OCI-M2 (cell line): ENCODE results near the gene PYGB.

ENCODE experiments used
- DNase-seq: peaks from one replicate; lab custom pipeline; 2025; ENCODE audit not compliant: unreplicated experiment; lab: John Stamatoyannopoulos, UW

The PYGB gene

DNA sequence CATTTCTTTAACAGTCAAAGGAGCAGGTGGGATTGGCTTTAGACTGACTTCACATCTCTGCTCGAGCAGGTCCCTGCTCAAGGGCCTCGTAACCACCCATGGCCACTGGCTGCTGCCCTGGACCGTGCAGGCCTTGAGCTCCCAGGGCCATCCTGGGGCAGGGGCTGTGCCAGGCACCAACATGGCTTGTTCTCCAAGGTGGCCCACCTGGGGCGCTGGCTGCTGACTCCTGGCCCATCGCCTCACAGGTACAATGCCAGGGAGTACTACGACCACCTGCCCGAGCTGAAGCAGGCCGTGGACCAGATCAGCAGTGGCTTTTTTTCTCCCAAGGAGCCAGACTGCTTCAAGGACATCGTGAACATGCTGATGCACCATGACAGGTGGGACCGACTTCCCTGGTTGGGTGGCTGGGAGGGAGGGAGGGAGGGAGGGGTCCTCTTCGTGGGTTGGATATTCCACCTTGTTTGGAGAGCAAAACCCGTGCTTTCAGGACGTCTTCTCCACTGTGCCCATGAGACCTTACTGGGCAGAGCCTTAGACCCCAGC, 46.1 kb downstream of the PYGB start:
- DNase-seq, result no peak

- no peak for DNase-seq
Measured at GRCh38 chr20:25294459-25295385, 46.8 kb downstream of the PYGB start.

DNA sequence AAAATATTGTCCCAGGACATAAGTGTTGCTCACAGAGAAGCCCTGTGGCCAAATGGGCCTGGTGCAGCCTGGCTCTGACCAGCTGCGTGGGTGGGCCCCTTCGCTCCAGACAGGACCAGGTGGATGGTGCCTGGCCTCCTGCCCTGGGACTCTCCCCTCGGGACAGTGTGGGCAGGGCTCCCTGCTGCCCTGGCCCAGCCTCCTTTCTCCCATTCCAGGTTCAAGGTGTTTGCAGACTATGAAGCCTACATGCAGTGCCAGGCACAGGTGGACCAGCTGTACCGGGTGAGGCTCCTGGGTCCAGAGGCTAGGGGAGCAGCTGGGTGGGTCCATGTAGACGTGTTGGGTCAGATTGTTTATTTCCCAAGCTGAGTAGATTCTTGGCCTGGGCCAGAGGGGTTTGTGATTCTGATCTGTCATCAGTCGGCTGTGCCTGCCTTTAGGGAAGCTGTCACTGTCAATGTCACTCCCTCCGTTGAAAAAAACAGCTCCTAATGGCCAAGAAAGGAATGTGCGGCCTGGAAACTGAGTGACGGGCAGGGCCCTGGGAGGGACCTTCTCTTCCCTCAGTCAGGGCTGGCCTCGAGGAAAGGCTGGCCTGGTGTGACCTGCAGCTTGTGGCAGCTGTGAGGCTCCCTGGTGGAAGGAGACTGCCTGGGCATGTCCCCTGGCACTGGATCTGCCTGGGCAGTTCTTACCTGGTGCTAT, 47.7 kb downstream of the PYGB start:
- no peak for DNase-seq

GRCh38 chr20:25296094-25297093, 48.5 kb downstream of the PYGB start:
- DNase-seq, result no peak

DNA sequence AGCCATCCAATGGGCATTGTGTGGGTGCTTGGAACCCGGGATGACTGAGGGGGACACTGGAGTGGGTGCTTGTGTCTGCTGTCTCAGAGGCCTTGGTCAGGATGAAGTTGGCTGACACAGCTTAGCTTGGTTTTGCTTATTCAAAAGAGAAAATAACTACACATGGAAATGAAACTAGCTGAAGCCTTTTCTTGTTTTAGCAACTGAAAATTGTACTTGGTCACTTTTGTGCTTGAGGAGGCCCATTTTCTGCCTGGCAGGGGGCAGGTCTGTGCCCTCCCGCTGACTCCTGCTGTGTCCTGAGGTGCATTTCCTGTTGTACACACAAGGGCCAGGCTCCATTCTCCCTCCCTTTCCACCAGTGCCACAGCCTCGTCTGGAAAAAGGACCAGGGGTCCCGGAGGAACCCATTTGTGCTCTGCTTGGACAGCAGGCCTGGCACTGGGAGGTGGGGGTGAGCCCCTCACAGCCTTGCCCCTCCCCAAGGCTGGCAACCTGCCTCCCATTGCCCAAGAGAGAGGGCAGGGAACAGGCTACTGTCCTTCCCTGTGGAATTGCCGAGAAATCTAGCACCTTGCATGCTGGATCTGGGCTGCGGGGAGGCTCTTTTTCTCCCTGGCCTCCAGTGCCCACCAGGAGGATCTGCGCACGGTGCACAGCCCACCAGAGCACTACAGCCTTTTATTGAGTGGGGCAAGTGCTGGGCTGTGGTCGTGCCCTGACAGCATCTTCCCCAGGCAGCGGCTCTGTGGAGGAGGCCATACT, 49.4 kb downstream of the PYGB start:
- no peak for DNase-seq

DNA sequence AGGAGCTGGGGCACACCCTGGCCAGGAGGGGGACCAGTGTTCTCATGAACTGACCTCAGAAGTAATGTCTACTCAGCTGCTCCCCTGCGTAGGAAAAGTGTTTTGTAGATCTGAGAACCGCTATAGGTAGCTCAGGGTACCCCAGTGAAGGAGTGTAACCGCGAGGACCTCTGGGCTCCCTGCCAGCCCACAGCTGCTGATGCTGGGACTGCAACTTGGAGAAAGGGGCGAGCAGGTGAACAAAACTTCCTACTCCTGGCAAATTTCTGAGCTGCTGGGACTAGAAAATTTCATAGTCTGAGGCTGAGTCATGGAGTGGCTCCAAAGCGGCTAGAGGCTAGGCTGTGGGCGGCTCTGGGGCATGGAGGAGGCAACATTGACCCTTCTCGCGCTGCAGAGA, 51.9 kb downstream of the PYGB start:
- no peak for DNase-seq

DNA sequence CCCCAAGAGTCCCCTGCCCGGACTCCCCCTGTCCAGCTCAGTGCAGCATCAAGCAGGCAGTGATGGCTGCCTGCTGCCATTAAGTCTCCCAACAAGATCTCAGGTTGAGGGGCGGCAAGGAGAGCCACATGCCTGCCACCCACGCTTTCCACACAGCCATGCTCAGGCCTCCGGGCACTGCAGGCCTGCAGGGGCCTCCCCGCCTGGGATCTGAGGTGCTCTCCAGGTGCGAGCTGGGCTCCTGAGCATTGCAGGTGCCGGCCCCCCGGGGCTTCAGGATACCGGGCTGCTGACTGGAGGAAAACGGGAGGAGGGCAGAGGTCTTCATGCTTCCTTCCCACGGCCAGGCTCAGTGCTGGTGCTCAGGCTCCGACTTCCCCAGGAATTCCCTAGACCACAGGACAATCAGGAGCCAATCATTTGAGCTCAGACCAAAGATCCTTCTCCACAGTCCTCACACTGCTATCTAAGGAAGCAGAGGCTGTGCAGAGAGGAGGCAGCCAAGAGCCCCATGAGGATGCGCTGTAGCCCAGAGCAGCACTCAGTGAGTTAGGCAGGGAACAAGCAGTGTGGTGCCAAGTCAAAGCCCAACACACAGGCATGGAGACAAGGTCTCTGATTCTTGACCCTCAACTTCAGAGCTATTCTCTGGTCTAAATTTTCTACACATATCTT, 52.7 kb downstream of the PYGB start:
- no peak for DNase-seq

DNA sequence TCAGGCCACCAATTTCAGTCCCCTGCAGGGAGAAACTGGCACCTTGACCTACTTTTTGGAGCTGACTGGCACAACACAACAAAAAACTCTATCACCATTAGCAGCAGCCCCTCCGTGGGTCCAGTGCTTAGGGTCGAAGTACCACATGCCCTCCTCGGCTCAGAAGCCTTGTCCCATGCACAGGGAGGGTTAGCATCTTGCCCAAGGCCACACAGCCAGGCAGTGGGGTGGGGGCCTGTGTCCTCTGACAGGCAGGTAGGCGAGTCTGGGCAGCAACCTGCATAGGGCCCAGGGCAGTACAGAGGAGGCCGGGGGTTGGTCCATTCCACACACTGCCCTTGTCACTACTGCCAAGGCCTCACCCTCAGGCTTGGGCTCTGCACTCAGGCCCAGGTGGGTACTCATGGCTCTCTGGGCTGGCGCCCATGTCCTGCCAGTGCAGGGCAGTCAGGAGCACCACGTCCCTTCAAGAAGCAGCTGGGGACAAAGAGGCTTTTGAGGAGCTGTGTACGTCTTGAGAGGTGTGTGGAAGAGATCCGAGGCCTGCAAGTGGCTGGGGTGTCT, 53.6 kb downstream of the PYGB start:
- no peak for DNase-seq

- no peak for DNase-seq
Measured at GRCh38 chr20:25302596-25302995, 54.7 kb downstream of the PYGB start.

GRCh38 chr20:25303292-25304024, 55.6 kb downstream of the PYGB start:
- no peak for DNase-seq

- DNase-seq, result no peak
Measured at GRCh38 chr20:25304025-25304549, 56.2 kb downstream of the PYGB start.

DNA sequence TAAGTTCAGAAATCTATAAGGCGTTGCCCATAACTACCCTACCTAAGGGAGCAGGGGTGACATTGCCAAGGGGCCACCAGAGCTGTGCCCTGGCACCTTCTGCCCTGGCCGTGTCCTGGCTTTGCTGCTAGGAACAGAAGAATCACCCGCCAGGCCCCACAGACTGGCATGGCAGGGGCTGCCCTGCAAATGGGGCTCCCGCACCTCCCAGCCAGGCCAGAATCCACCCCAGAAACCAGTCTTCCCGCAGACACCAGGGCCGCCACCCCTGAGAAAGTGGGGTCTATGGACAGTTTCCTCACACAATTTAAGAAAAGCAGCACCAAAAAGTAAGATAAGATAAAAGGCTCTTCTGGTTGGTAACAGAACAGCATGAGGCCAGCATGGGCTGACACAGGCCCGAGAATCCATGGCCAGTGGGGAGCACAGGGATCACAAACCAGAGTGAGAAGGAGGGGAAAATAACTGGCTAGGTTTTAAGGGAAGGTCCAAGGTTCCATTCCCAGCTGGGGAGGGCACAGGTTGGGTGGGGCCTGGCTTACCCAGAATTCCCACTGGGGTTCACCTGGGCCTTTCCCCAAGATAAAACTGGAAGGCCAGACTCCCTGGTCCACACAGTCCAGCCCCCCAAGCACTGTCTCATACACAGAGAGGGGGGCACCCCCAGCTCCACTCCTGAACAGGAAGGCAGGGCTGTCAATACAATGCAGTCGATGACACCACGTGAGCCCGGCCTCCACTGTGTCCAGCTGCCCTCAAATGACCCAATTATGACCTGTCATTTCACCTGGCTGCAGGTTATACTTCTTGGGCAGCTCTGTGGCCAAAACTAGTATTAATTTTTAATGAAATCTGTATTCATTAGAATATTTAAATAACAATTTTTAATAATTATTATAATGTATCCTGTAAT, 59.4 kb downstream of the PYGB start:
- DNase-seq, result no peak

DNA sequence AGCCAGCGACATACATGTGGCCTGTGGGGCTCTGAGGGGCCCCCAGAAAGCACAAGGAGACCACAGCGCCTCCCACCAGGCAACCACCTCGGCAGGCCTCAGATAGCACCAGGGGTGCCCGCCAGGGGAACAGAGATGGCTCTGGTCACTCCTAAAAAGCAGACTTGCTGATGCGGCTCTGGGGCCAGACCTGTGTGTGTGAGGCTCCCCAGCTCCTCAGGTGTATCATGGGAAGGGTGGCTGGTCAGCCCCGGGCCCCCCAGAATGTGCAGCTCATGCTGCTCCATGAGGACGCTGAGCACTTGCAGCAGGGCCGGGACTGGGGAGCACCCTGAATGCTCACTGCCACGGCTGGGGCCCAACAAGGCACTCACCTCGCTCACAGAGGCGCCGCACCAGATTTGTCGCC, 60.2 kb downstream of the PYGB start:
- DNase-seq, result no peak

GRCh38 chr20:25308671-25309394, 60.9 kb downstream of the PYGB start:
- no peak for DNase-seq

DNA sequence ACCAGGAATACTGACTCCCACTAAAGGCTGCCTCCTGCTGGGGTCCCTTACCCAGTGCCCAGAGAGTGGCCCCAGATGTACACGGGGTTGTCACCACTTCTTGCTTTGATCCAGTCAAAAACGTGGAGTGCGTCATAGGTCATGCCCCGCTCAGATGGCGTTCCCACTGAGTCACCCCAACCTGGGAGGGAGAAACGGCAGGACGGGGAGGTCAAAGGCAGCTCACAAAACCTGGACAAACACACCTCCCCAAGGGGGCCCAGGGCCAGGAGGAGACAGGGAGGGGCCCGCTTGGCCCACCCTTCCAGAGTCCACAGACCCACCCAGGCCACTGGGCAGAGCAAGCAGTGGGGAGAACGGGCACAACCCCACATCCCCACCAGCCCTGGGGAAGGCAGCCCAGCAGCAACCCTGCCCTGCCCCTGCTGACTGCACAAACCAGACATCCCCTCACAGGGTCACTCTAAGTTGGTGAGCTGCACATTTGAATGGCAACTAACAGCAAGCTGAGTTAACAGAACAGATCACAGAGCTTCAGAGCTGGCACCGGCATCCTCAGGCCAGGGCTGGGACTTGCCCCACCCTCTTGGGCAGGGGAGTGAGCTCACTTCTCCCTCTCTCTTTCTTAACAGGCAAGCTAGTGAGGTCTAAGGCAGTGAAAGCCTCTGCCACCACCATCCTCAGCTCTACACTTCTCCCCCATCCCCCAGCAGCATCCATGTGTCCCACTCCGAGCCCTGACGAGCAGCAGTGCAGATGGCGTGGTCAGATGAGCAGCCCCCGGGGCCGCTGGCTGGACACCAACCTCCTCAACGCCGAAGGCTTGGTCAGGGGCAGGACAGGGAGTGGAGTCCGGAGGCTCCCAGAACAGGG, 61.7 kb downstream of the PYGB start:
- DNase-seq, result no peak
